ENCODE data around the gene LETM1. TPM values are rescaled to one million over a fixed set of nuclear protein-coding genes. Genes with fewer than 3 reads are reported as not detected.
"Not testable (repeated sequence)": the region's sequence is repeated elsewhere in the genome, so short reads cannot be mapped to it uniquely, and the experiment has no call there.

LETM1 gene
- total and polyA plus RNA-seq, 5 donors from 2014 or later = 10.3 to 41.8 (median 12.4) TPM

DNA sequence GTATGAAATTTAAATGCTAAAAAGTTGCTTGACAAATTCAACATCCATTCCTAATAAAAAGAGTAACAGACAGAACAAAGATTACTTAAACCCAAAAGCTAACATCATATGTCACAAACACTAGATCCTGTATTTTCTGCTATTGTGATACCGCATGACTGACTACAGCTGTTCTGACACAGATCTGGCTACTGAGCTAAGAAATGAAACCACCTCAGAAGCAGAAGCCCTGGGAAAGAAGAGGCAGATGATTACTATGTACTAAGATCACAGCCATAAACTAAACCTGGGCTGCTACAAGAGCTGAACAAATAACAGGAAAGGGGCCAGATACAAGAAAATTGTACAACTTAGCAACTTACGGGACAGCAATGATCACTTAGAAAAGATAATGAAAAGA lies 9.4 kb downstream of the LETM1 start:
- Mint-ChIP-seq H3K27ac (no peak overlapping the region), H3K36me3 (peaks cover 25% of the 10 kb centered on the region), H3K27me3 (no peaks in the 10 kb centered on the region), H3K9me3 (no peaks in the 10 kb centered on the region), H3K4me1 (peaks cover 0 to 13% (median 9%) of the 10 kb centered on the region in 4 donors), H3K4me3 (no peak overlapping the region)
- Histone ChIP-seq H3K4me3 (ENCODE audit: low read depth, low read length) (no peak overlapping the region), H3K9me3 (ENCODE audit: control insufficient read depth in 2 of 2, low read length in 2 of 2) (no peaks in the 10 kb centered on the region), H3K27me3 (ENCODE audit: control insufficient read depth, insufficient read depth, low read length) (no peaks in the 10 kb centered on the region), H3K27ac (ENCODE audit: insufficient read depth, low read length, poor library complexity, severe bottlenecking) (no peak overlapping the region), H3K36me3 (ENCODE audit: control insufficient read depth, insufficient read depth, low read length) (peaks cover 32% of the 10 kb centered on the region), H3K4me1 (ENCODE audit: control insufficient read depth, insufficient read depth, low read length, poor library complexity, severe bottlenecking) (no peaks in the 10 kb centered on the region)
- no peak for DNase-seq
- ATAC-seq (ENCODE audit: low read depth in 2 of 2) = no peak

GRCh38 chr4:1844618-1845017 lies 11.3 kb downstream of the LETM1 start:
- not testable (repeated sequence) for H3K27ac ChIP-seq (ENCODE audit: insufficient read depth, low read length, poor library complexity, severe bottlenecking); H3K4me1 Mint-ChIP-seq; H3K4me1 ChIP-seq (ENCODE audit: control insufficient read depth, insufficient read depth, low read length, poor library complexity, severe bottlenecking); H3K27me3 ChIP-seq (ENCODE audit: control insufficient read depth, insufficient read depth, low read length); DNase-seq; H3K27ac Mint-ChIP-seq; H3K4me3 Mint-ChIP-seq; ATAC-seq (ENCODE audit: low read depth in 2 of 2); H3K4me3 ChIP-seq (ENCODE audit: low read depth, low read length); H3K27me3 Mint-ChIP-seq; H3K9me3 Mint-ChIP-seq; H3K9me3 ChIP-seq (ENCODE audit: control insufficient read depth in 2 of 2, low read length in 2 of 2)
- H3K36me3 Mint-ChIP-seq = peaks cover 29% of the 10 kb centered on the region
- H3K36me3 ChIP-seq (ENCODE audit: control insufficient read depth, insufficient read depth, low read length) = peaks cover 42% of the 10 kb centered on the region

DNA sequence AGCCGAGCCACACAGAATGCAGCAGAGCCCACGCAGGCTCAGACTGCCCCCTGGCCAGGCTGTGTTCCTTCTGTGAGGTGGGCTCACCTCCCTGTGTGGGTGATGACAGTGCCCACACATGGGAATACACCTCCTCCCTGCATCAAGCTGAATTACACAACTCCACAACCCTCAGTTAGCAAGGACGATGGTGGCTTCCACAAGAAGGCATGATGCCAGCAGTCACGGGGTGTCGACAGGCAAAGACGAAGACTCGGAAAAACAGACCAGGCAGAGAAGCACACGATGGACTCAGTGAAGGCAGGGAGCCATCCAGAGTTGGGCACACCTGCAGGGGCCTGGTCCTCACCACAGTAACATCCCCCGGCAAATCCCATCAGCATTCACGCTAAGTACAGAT lies 12.1 kb downstream of the LETM1 start:
- Histone ChIP-seq H3K36me3 (ENCODE audit: control insufficient read depth, insufficient read depth, low read length) (peaks cover 50% of the 10 kb centered on the region), H3K27ac (ENCODE audit: insufficient read depth, low read length, poor library complexity, severe bottlenecking) (no peak overlapping the region)
- no peaks in the 10 kb centered on the region for H3K9me3 Mint-ChIP-seq

GRCh38 chr4:1842993-1843448 lies 12.9 kb downstream of the LETM1 start:
- H3K27me3 ChIP-seq (ENCODE audit: control insufficient read depth, insufficient read depth, low read length) = no peaks in the 10 kb centered on the region
- ATAC-seq (ENCODE audit: low read depth in 2 of 2) = no peak
- no peak overlapping the region for H3K4me3 ChIP-seq (ENCODE audit: low read depth, low read length)
- no peaks in the 10 kb centered on the region for H3K4me1 ChIP-seq (ENCODE audit: control insufficient read depth, insufficient read depth, low read length, poor library complexity, severe bottlenecking)
- peaks cover 0 to 10% (median 4%) of the 10 kb centered on the region in 4 donors for H3K4me1 Mint-ChIP-seq
- no peak overlapping the region for H3K27ac ChIP-seq (ENCODE audit: insufficient read depth, low read length, poor library complexity, severe bottlenecking)
- no peak overlapping the region for H3K4me3 Mint-ChIP-seq
- peak overlapping the region in 1 of 3 donors; percentile 48 for H3K27ac Mint-ChIP-seq
- no peaks in the 10 kb centered on the region for H3K9me3 ChIP-seq (ENCODE audit: control insufficient read depth in 2 of 2, low read length in 2 of 2)
- DNase-seq = no peak
- H3K36me3 Mint-ChIP-seq = peaks cover 35% of the 10 kb centered on the region
- no peaks in the 10 kb centered on the region for H3K27me3 Mint-ChIP-seq
- peaks cover 56% of the 10 kb centered on the region for H3K36me3 ChIP-seq (ENCODE audit: control insufficient read depth, insufficient read depth, low read length)
- H3K9me3 Mint-ChIP-seq = no peaks in the 10 kb centered on the region

More for the DNA sequence above, 12.1 kb downstream of the LETM1 start:
- Histone ChIP-seq H3K27me3 (ENCODE audit: control insufficient read depth, insufficient read depth, low read length) (no peaks in the 10 kb centered on the region), H3K9me3 (ENCODE audit: control insufficient read depth in 2 of 2, low read length in 2 of 2) (no peaks in the 10 kb centered on the region), H3K4me1 (ENCODE audit: control insufficient read depth, insufficient read depth, low read length, poor library complexity, severe bottlenecking) (no peaks in the 10 kb centered on the region), H3K4me3 (ENCODE audit: low read depth, low read length) (no peak overlapping the region)
- H3K27me3 Mint-ChIP-seq = no peaks in the 10 kb centered on the region
- H3K27ac Mint-ChIP-seq = no peak overlapping the region
- no peak for ATAC-seq (ENCODE audit: low read depth in 2 of 2)
- H3K4me1 Mint-ChIP-seq = peaks cover 0 to 10% (median 5%) of the 10 kb centered on the region in 4 donors
- peaks cover 34% of the 10 kb centered on the region for H3K36me3 Mint-ChIP-seq
- H3K4me3 Mint-ChIP-seq = no peak overlapping the region
- DNase-seq = no peak

GRCh38 chr4:1842339-1842895 lies 13.5 kb downstream of the LETM1 start:
- peaks cover 0 to 10% (median 4%) of the 10 kb centered on the region in 4 donors for H3K4me1 Mint-ChIP-seq

GRCh38 chr4:1841887-1842210 lies 14.1 kb downstream of the LETM1 start:
- H3K4me3 ChIP-seq (ENCODE audit: low read depth, low read length) = no peak overlapping the region
- no peak overlapping the region for H3K27ac Mint-ChIP-seq
- no peaks in the 10 kb centered on the region for H3K4me1 ChIP-seq (ENCODE audit: control insufficient read depth, insufficient read depth, low read length, poor library complexity, severe bottlenecking)
- peaks cover 0 to 10% (median 4%) of the 10 kb centered on the region in 4 donors for H3K4me1 Mint-ChIP-seq
- no peak overlapping the region for H3K27ac ChIP-seq (ENCODE audit: insufficient read depth, low read length, poor library complexity, severe bottlenecking)
- no peaks in the 10 kb centered on the region for H3K27me3 ChIP-seq (ENCODE audit: control insufficient read depth, insufficient read depth, low read length)
- no peak for ATAC-seq (ENCODE audit: low read depth in 2 of 2)
- no peak for DNase-seq
- H3K36me3 ChIP-seq (ENCODE audit: control insufficient read depth, insufficient read depth, low read length) = peaks cover 58% of the 10 kb centered on the region
- H3K9me3 ChIP-seq (ENCODE audit: control insufficient read depth in 2 of 2, low read length in 2 of 2) = no peaks in the 10 kb centered on the region
- H3K4me3 Mint-ChIP-seq = no peak overlapping the region
- H3K27me3 Mint-ChIP-seq = no peaks in the 10 kb centered on the region
- peaks cover 31% of the 10 kb centered on the region for H3K36me3 Mint-ChIP-seq
- H3K9me3 Mint-ChIP-seq = no peaks in the 10 kb centered on the region

More at GRCh38 chr4:1842339-1842895, 13.5 kb downstream of the LETM1 start:
- peaks cover 59% of the 10 kb centered on the region for H3K36me3 ChIP-seq (ENCODE audit: control insufficient read depth, insufficient read depth, low read length)
- Mint-ChIP-seq H3K27me3 (no peaks in the 10 kb centered on the region), H3K9me3 (no peaks in the 10 kb centered on the region), H3K36me3 (peaks cover 35% of the 10 kb centered on the region), H3K27ac (peak overlapping the region in 1 of 3 donors; percentile 78), H3K4me3 (no peak overlapping the region)
- no peak for DNase-seq
- ATAC-seq (ENCODE audit: low read depth in 2 of 2) = no peak
- H3K27me3 ChIP-seq (ENCODE audit: control insufficient read depth, insufficient read depth, low read length) = no peaks in the 10 kb centered on the region
- H3K27ac ChIP-seq (ENCODE audit: insufficient read depth, low read length, poor library complexity, severe bottlenecking) = no peak overlapping the region
- no peaks in the 10 kb centered on the region for H3K4me1 ChIP-seq (ENCODE audit: control insufficient read depth, insufficient read depth, low read length, poor library complexity, severe bottlenecking)
- no peaks in the 10 kb centered on the region for H3K9me3 ChIP-seq (ENCODE audit: control insufficient read depth in 2 of 2, low read length in 2 of 2)
- H3K4me3 ChIP-seq (ENCODE audit: low read depth, low read length) = no peak overlapping the region

- no peak overlapping the region for H3K27ac Mint-ChIP-seq
- peaks cover 0 to 8% (median 4%) of the 10 kb centered on the region in 4 donors for H3K4me1 Mint-ChIP-seq
- peaks cover 29% of the 10 kb centered on the region for H3K36me3 Mint-ChIP-seq
- no peaks in the 10 kb centered on the region for H3K27me3 ChIP-seq (ENCODE audit: control insufficient read depth, insufficient read depth, low read length)
- H3K9me3 ChIP-seq (ENCODE audit: control insufficient read depth in 2 of 2, low read length in 2 of 2) = no peaks in the 10 kb centered on the region
- no peak overlapping the region for H3K4me3 Mint-ChIP-seq
- no peak overlapping the region for H3K4me3 ChIP-seq (ENCODE audit: low read depth, low read length)
- no peak for ATAC-seq (ENCODE audit: low read depth in 2 of 2)
- H3K4me1 ChIP-seq (ENCODE audit: control insufficient read depth, insufficient read depth, low read length, poor library complexity, severe bottlenecking) = no peaks in the 10 kb centered on the region
- no peak for DNase-seq
- H3K27ac ChIP-seq (ENCODE audit: insufficient read depth, low read length, poor library complexity, severe bottlenecking) = no peak overlapping the region
- H3K9me3 Mint-ChIP-seq = no peaks in the 10 kb centered on the region
- H3K36me3 ChIP-seq (ENCODE audit: control insufficient read depth, insufficient read depth, low read length) = peaks cover 58% of the 10 kb centered on the region
- no peaks in the 10 kb centered on the region for H3K27me3 Mint-ChIP-seq
Measured at GRCh38 chr4:1841201-1841886, 14.6 kb downstream of the LETM1 start.

DNA sequence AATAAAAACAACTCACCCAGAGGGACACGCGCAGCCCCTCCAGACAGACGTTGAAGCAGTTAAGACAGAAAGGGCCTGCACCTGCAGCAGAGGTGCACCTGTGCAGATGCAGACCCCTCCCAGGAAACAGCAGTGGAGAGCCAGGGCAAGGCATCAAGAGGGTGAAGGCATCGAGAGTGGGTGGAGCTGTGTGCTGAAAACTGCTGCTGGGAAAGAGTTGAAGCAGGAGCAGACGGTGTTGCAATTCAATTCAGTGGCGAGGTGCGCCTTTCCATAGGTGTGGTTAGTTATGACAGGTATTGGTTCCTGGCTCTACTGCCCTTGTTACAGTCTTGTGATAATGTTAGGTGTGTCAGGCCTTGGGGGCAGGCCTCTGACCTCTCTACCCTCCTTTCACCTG lies 16.7 kb downstream of the LETM1 start:
- Mint-ChIP-seq H3K4me1 (peaks cover 0 to 8% (median 4%) of the 10 kb centered on the region in 4 donors), H3K36me3 (peaks cover 31% of the 10 kb centered on the region), H3K27ac (peak overlapping the region in 1 of 3 donors; percentile 17), H3K4me3 (peak overlapping the region in 1 of 4 donors; percentile 61), H3K9me3 (no peaks in the 10 kb centered on the region), H3K27me3 (no peaks in the 10 kb centered on the region)
- Histone ChIP-seq H3K4me1 (ENCODE audit: control insufficient read depth, insufficient read depth, low read length, poor library complexity, severe bottlenecking) (no peaks in the 10 kb centered on the region), H3K36me3 (ENCODE audit: control insufficient read depth, insufficient read depth, low read length) (peaks cover 68% of the 10 kb centered on the region), H3K27me3 (ENCODE audit: control insufficient read depth, insufficient read depth, low read length) (no peaks in the 10 kb centered on the region), H3K4me3 (ENCODE audit: low read depth, low read length) (no peak overlapping the region), H3K27ac (ENCODE audit: insufficient read depth, low read length, poor library complexity, severe bottlenecking) (no peak overlapping the region), H3K9me3 (ENCODE audit: control insufficient read depth in 2 of 2, low read length in 2 of 2) (no peaks in the 10 kb centered on the region)
- ATAC-seq (ENCODE audit: low read depth in 2 of 2) (no peak), DNase-seq (no peak)
